Ureter (tissue), 1 donor: Measurements from ENCODE around the gene LRRC4. TPM values are rescaled to one million over a fixed set of nuclear protein-coding genes. Genes with fewer than 3 reads are reported as not detected.

ENCODE experiments used
- DNase-seq: peaks from one replicate; pipeline ENCODE4 v3.0.0-alpha.2; 2020; ENCODE audit warnings: low spot score
- total RNA-seq: library from RNA; stranded (reverse); gene quantifications from one replicate; pipeline ENCODE4 v1.2.4, GENCODE V29; 2023
- donor health status: DM: yes; HTN: yes; CAD: no.

The LRRC4 gene
- total RNA-seq, 1 donor from 2014 or later, result 1.3 TPM

GRCh38 chr7:127979113-127979727 lies 52.0 kb downstream of the LRRC4 start:
- no peak for DNase-seq

- DNase-seq, result no peak
Measured at GRCh38 chr7:127978421-127978820, 52.8 kb downstream of the LRRC4 start.

Other genes starting within 250 kb of the LRRC4 start
- gene LEP, start 209.8 kb upstream of the LRRC4 start, total RNA-seq, result 0.89 TPM